ENCODE measurements around the gene FBP1. TPM values are rescaled to one million over a fixed set of nuclear protein-coding genes. Genes with fewer than 3 reads are reported as not detected.
"Not testable (repeated sequence)": the region's sequence is repeated elsewhere in the genome, so short reads cannot be mapped to it uniquely, and the experiment has no call there.

The FBP1 gene
- polyA plus RNA-seq, 4 donors = 3.8 to 57.4 (median 46.0) TPM

DNA sequence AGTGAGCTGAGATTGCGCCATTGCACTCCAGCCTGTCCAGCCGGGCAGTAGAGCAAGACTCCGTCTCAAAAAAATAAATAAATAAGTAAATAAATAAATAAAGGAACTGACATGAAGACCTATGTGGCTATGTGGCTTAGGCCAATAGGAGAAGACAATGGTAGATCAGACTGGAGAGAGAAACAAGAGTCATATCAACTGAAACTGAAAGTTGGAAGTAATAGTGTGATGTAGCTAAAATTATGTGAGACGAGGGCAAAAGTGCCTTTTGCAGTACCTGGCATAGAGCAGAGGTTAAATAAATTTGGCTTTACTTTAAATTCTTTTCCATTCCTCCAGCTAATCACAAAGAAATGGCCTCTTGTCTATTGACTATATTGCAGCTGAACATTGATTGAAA lies 53.0 kb downstream of the FBP1 start:
- DNase-seq (ENCODE audit: low read depth in 4 of 4, low spot score in 3 of 4) = no peak

GRCh38 chr9:94584555-94584954 lies 54.8 kb downstream of the FBP1 start:
- DNase-seq (ENCODE audit: low read depth in 4 of 4, low spot score in 3 of 4) = no peak

GRCh38 chr9:94581728-94582127 lies 57.6 kb downstream of the FBP1 start:
- no peak for DNase-seq (ENCODE audit: low read depth in 4 of 4, low spot score in 3 of 4)

- no peak for DNase-seq (ENCODE audit: low read depth in 4 of 4, low spot score in 3 of 4)
These were observed 61.7 kb downstream of the FBP1 start for GRCh38 chr9:94577571-94577970.

DNA sequence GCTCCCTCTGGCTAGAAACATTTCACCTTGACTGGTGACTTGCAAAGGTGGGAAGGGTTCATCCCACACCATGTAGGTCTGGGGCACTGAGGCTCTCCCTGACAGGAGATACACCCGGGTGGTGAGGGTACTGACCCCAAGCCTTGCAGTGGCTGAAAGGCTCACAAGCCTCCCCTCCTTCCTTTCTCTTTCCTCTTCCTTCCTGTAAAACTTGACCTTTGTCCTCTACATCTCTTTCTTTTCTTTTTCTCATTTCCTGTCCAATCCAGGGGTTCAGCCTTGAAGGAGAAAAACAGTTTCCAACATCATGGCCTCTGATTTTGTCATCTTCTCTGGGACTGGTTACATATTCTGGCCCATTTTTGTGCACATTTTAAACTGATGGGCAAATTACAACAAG lies 62.3 kb downstream of the FBP1 start:
- DNase-seq (ENCODE audit: low read depth in 4 of 4, low spot score in 3 of 4) = no peak

DNA sequence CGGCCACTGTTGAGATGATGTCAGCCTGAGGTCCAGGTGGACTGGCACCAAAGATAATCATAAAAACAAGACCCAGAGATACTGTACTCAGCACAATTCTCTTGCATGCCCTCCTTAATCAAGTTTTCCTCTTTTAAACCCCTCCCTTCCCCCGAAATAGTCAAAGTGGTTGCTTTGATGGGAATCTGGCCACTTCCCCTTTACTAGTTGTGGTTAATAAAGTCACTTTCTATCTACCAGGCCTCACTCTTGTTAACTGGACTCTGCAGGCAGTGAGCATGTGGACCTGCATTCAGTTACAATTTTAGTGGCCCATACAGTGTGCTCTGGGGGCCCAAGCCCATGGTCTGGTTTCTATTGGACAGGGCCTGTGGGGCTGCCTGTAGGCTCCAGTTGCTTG lies 63.2 kb downstream of the FBP1 start:
- DNase-seq (ENCODE audit: low read depth in 4 of 4, low spot score in 3 of 4) = no peak

DNA sequence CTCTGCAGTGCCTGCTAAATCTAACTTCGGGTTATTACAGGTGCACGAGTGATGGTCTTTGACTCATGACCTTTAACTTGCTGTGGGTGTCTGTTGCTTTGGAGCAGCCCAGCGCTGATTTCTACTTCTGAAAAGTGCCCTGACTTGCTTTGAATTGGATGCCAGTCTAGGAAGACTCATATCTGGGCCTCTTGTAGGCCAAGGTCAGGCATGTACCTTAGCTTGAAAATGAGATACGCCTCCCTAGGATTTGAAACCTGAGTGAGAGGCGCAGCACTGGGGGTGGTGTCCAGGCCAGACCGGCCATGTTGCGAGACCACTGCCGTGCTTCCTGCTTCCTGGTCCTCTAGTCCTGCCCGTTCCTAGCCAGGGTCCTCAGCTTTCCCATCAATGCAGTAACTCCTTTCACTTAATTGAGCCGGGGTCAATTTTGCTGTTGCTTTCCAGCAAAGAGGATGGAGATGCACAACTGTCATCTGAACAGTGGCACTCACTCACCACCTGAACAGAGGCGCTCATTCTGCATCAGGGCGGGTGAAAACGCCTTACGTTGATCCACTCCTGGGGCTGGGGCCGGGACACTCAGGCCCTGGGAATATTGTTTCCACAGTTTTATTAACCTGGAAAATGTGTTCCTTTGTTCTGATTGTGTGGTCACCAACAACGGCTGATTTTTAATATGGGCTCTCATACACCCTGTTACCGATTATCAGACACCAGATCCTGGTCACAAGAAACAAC lies 70.2 kb downstream of the FBP1 start:
- DNase-seq (ENCODE audit: low read depth in 4 of 4, low spot score in 3 of 4) = no peak

DNA sequence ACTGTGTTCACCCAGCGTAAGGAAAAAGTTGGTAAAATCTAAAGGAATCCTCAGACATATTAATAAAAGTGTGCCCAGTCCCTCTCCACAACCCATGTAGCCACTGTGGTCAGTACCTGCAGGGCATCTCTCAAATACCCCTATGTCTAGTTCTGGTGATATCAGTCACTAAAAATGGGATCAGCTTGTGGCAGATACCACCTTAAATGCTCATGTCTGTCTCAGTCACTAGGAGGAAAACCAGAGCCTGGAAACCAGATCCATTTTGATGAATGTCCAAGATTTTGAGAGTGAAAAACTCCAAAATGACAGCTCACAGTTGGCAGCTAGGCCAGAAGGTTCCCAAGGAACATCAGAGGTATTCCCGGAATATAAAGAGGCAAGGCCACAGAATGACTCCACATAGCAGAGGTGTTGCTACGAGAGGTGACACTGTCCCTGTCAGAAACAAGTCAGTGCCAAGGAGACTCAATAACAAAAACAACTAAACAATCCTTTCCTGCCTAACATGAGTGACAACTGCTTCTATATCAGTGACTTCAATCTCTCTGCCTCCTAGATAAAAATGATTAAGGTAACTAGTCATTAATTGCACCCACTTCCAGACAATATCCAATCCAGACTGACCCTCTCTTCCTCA lies 70.9 kb downstream of the FBP1 start:
- DNase-seq (ENCODE audit: low read depth in 4 of 4, low spot score in 3 of 4) = no peak

DNA sequence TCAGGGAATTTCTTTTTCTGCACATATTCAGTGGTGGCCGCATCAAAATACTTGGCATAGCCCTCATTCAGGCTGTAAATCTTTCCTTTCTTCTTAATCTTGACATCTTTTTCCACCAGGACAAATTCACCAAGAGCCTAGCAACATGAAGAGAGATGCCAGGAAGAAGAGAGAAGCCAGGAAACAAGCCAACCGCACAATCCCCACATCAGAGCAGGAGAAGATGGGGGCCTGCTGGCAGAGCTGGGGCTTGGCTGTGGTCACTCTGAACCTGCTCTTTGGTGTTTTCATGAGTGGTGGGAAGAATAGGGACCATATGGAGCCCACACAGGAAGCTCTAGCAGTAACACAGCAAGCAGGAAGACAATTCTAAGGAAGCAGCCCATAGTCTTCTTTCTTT lies 72.0 kb downstream of the FBP1 start:
- DNase-seq (ENCODE audit: low read depth in 4 of 4, low spot score in 3 of 4) = no peak

GRCh38 chr9:94566550-94566949 lies 72.8 kb downstream of the FBP1 start:
- no peak for DNase-seq (ENCODE audit: low read depth in 4 of 4, low spot score in 3 of 4)

DNA sequence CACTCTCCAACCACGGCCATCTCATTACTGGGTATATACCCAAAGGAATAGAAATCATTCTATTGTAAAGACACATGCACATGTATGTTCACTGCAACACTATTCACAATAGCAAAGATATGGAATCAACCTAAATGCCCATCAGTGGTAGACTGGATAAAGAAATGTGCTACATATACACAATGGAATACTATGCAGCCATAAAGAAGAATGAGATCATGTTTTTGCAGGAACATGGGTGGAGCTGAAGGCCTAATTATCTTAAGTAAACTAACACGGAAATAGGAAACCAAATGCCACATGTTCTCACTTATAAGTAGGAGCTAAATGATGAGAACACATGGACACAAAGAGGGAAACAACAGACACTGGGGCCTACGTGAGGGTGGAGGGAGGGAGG lies 75.0 kb downstream of the FBP1 start:
- not testable (repeated sequence) for DNase-seq (ENCODE audit: low read depth in 4 of 4, low spot score in 3 of 4)

DNA sequence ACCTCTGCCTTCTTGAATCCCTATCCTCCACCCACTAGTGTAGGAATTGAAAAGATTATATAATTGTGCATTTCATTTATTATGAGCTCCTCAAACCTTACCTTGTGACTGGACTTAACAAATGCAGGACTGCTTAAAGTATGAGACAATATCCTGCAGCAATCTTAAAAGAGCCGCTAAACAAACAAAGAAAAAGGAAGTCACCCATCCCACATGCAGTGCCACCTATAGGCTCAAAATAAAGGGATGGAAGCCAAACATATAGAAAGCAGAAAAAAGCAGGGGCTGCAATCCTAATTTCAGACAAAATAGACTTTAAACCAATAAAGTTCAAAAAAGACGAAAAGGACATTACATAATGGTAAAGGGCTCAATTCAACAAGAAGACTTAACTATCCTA lies 75.8 kb downstream of the FBP1 start:
- no peak for DNase-seq (ENCODE audit: low read depth in 4 of 4, low spot score in 3 of 4)

GRCh38 chr9:94560237-94560636 lies 79.1 kb downstream of the FBP1 start:
- no peak for DNase-seq (ENCODE audit: low read depth in 4 of 4, low spot score in 3 of 4)

GRCh38 chr9:94557376-94557775 lies 81.9 kb downstream of the FBP1 start:
- DNase-seq (ENCODE audit: low read depth in 4 of 4, low spot score in 3 of 4) = no peak

GRCh38 chr9:94554439-94555331 lies 84.6 kb downstream of the FBP1 start, which contains the start of gene PCAT7:
Gene PCAT7 (plus strand): TSS chr9:94555083.
- no peak for DNase-seq (ENCODE audit: low read depth in 4 of 4, low spot score in 3 of 4)

GRCh38 chr9:94554078-94554438 lies 85.3 kb downstream of the FBP1 start:
- no peak for DNase-seq (ENCODE audit: low read depth in 4 of 4, low spot score in 3 of 4)

Other genes starting within 250 kb of the FBP1 start
- gene PCAT7, start 84.4 kb downstream of the FBP1 start, polyA plus RNA-seq (ENCODE audit: insufficient read length in 4 of 4) = under 1 TPM; 0.14 to 0.49 (median 0.39) TPM
- under 1 TPM in 1 of 4 donors, not detected in 3; 0.17 TPM for gene FBP2, start 45.7 kb downstream of the FBP1 start, polyA plus RNA-seq (ENCODE audit: insufficient read length in 4 of 4)
- gene AOPEP, start 87.2 kb upstream of the FBP1 start, polyA plus RNA-seq (ENCODE audit: insufficient read length in 4 of 4) = 10 to 100 TPM; 23.5 to 54.6 (median 50.4) TPM

Data from left renal pelvis (tissue), 4 donors.